ENCODE data around the gene TMEM239. TPM values are rescaled to one million over a fixed set of nuclear protein-coding genes. Genes with fewer than 3 reads are reported as not detected.

TMEM239 gene
- total and polyA plus RNA-seq, 4 donors: not detected

- H3K27me3 ChIP-seq (ENCODE audit: control insufficient read depth in 4 of 4, insufficient read depth in 4 of 4, low read length in 3 of 4): no peaks in the 10 kb centered on the region
- no peak for DNase-seq (ENCODE audit: low spot score)
- H3K27ac ChIP-seq (ENCODE audit: low read depth in 1 of 2, low read length in 2 of 2): no peak overlapping the region
- H3K4me3 ChIP-seq (ENCODE audit: low read depth in 1 of 3, low read length in 3 of 3): no peak overlapping the region
- no peak overlapping the region for H3K9ac ChIP-seq (ENCODE audit: low read depth in 1 of 2, low read length in 2 of 2)
- H3K9me3 ChIP-seq (ENCODE audit: control insufficient read depth in 4 of 4, low read length in 3 of 4): no peaks in the 10 kb centered on the region
- no peaks in the 10 kb centered on the region for H3K4me1 ChIP-seq (ENCODE audit: control insufficient read depth in 4 of 4, insufficient read depth in 4 of 4, low read length in 3 of 4)
- peaks cover 5 to 43% (median 9%) of the 10 kb centered on the region in 4 donors for H3K36me3 ChIP-seq (ENCODE audit: control insufficient read depth in 4 of 4, insufficient read depth in 3 of 4, low read depth in 1 of 4, low read length in 3 of 4)
- TF ChIP-seq HNF4G (IDR thresholded peaks at IDR 0.05) (no peak), FOXA2 (IDR thresholded peaks at IDR 0.05) (no peak), RXRA (IDR thresholded peaks at IDR 0.05) (no peak), MAX (IDR thresholded peaks at IDR 0.05) (no peak), YY1 (IDR thresholded peaks at IDR 0.05) (no peak), ATF3 (IDR thresholded peaks at IDR 0.05) (no peak), EGR1 (IDR thresholded peaks at IDR 0.05; ENCODE audit: low read depth in 2 of 2) (no peak), RAD21 (IDR thresholded peaks at IDR 0.05) (no peak), HNF4A (conservative IDR thresholded peaks at IDR 0.05) (no peak), REST (IDR thresholded peaks at IDR 0.05) (no peak), TAF1 (conservative IDR thresholded peaks at IDR 0.05) (no peak), ZBTB33 (IDR thresholded peaks at IDR 0.05) (no peak), GABPA (IDR thresholded peaks at IDR 0.05 in 1 of 2, conservative IDR thresholded peaks at IDR 0.05 in 1 of 2) (no peak), CTCF (IDR thresholded peaks at IDR 0.05; ENCODE audit: low read depth, low read length, missing input control) (no peak)
- 94% methylated on average over 3 of the region's 3 CpGs for WGBS
Observed at GRCh38 chr20:2865630-2866029, 49.5 kb downstream of the TMEM239 start.

- Histone ChIP-seq H3K4me3 (ENCODE audit: low read depth in 1 of 3, low read length in 3 of 3) (no peak overlapping the region), H3K4me1 (ENCODE audit: control insufficient read depth in 4 of 4, insufficient read depth in 4 of 4, low read length in 3 of 4) (no peaks in the 10 kb centered on the region), H3K9me3 (ENCODE audit: control insufficient read depth in 4 of 4, low read length in 3 of 4) (no peaks in the 10 kb centered on the region), H3K27ac (ENCODE audit: low read depth in 1 of 2, low read length in 2 of 2) (no peak overlapping the region), H3K9ac (ENCODE audit: low read depth in 1 of 2, low read length in 2 of 2) (no peak overlapping the region), H3K36me3 (ENCODE audit: control insufficient read depth in 4 of 4, insufficient read depth in 3 of 4, low read depth in 1 of 4, low read length in 3 of 4) (peaks cover 3 to 37% (median 8%) of the 10 kb centered on the region in 4 donors), H3K27me3 (ENCODE audit: control insufficient read depth in 4 of 4, insufficient read depth in 4 of 4, low read length in 3 of 4) (no peaks in the 10 kb centered on the region)
- TF ChIP-seq JUND (IDR thresholded peaks at IDR 0.05) (no peak), FOXA2 (IDR thresholded peaks at IDR 0.05) (no peak), FOXA1 (IDR thresholded peaks at IDR 0.05) (no peak), MAX (IDR thresholded peaks at IDR 0.05) (no peak)
- no peak for DNase-seq (ENCODE audit: low spot score)
- WGBS: 91% methylated on average over 11 of the region's 11 CpGs
Observed at GRCh38 chr20:2866236-2866635, 50.1 kb downstream of the TMEM239 start.

Data from liver (tissue), 9 donors.